ENCODE measurements around the gene NMNAT3.

- TF ChIP-seq, protein P1, sequence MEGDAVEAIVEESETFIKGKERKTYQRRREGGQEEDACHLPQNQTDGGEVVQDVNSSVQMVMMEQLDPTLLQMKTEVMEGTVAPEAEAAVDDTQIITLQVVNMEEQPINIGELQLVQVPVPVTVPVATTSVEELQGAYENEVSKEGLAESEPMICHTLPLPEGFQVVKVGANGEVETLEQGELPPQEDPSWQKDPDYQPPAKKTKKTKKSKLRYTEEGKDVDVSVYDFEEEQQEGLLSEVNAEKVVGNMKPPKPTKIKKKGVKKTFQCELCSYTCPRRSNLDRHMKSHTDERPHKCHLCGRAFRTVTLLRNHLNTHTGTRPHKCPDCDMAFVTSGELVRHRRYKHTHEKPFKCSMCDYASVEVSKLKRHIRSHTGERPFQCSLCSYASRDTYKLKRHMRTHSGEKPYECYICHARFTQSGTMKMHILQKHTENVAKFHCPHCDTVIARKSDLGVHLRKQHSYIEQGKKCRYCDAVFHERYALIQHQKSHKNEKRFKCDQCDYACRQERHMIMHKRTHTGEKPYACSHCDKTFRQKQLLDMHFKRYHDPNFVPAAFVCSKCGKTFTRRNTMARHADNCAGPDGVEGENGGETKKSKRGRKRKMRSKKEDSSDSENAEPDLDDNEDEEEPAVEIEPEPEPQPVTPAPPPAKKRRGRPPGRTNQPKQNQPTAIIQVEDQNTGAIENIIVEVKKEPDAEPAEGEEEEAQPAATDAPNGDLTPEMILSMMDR (IDR thresholded peaks at IDR 0.05; ENCODE audit: insufficient read depth, low read length, poor library complexity, severe bottlenecking), result no peak
- TF ChIP-seq EZH2phosphoT487 (conservative IDR thresholded peaks at IDR 0.05; ENCODE audit: low read length), result no peak
Observed at GRCh38 chr3:139657936-139658335, 19.8 kb downstream of the NMNAT3 start.

Data from SU-DHL-6 (cell line).